Activated CD4-positive, CD25-positive, alpha-beta regulatory T cell (primary cell): ENCODE measurements around the gene HTR3C.

Experiments
- DNase-seq, 4 experiments: peaks; one replicate each; lab custom pipeline; 2025; lab: John Stamatoyannopoulos, UW

Gene HTR3C

DNA sequence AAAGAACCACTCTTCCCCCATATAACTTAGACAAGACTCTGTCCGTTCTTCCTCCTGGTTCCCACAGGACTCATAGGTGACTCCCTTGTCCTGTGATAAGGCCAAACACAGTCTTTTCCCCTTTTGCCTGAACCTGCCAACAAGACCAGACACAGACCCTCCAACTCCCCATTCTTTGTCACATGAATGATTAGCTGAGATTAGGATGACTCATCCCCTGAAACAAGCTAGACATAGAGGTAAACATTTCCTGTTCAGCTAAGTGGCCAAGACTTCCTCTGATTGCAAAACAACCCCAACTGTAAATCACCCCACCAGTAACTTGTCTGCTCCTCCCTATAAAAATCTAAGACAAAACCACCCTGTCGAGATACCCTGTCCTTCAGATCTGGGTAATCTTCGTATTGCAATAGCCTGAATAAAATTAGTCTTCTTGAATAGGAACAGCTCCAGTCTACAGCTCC lies 32.6 kb downstream of the HTR3C start:
- DNase-seq: no peak

DNA sequence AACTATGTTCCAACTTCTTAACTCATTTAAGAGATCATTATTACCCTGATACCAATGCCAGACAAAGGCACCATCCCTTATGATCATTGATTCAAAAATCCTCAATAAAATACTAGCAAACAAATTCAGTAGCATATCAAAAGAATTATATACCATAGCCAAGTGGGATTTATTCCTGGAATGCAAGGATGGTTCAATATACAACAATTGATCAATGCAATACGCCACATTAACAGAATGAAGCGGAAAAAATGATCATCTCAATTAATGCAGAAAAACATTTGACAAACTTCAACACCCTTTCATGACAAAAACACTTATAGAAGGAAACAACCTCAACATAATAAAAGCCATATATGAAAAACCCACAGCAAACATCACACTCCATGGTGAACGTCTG lies 39.4 kb downstream of the HTR3C start:
- no peak for DNase-seq

DNA sequence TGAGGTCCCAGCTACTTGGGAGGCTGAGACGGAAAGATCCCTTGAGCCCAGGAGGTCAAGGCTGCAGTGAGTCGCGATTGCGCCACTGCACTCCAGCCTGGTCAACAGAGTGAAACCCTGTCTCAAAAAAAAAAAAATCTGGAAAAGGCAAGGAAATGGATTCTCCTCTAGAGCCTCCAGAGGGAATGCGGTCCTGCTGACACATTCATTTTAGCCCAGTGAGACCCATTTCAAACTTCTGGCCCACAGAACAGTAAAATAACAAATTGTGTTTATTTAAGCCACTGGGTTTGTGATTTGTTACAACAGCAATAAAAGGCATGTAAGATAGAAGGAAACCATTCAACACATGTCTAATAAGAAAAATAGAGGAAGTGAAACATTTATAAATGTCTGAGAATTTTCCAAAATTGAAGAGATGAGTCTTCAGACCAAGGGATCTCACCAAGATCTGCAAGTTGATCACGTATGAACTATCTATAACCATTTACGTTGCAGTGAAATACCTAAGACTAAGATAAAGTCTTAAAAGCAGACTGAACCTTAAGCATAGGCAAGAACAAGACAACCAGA lies 44.0 kb downstream of the HTR3C start, which contains the start of gene HTR3E:
Gene HTR3E, plus strand, starts transcription at position 254 of the 573 bp plus-strand sequence. CDS start 466 bp downstream, outside the sequence.
- no peak for DNase-seq

DNA sequence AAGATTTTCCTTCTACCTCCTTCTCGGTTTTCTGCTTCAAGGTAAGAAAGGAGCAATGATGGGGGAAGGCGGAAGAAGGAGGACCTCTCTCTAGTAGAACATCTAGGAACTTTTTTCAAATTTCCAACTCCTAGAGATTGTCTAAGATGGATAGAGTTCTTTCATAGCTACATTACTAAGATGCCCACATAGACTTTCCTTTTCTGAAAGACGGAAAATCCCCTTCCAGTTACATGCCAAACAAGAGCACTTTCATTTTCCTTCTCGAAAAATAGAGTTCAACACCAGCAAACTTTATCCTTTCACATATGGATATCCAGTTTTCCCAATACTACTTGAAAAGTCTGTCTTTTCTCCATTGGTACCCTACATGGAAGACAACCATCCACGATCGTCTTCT lies 44.7 kb downstream of the HTR3C start:
- no peak for DNase-seq

DNA sequence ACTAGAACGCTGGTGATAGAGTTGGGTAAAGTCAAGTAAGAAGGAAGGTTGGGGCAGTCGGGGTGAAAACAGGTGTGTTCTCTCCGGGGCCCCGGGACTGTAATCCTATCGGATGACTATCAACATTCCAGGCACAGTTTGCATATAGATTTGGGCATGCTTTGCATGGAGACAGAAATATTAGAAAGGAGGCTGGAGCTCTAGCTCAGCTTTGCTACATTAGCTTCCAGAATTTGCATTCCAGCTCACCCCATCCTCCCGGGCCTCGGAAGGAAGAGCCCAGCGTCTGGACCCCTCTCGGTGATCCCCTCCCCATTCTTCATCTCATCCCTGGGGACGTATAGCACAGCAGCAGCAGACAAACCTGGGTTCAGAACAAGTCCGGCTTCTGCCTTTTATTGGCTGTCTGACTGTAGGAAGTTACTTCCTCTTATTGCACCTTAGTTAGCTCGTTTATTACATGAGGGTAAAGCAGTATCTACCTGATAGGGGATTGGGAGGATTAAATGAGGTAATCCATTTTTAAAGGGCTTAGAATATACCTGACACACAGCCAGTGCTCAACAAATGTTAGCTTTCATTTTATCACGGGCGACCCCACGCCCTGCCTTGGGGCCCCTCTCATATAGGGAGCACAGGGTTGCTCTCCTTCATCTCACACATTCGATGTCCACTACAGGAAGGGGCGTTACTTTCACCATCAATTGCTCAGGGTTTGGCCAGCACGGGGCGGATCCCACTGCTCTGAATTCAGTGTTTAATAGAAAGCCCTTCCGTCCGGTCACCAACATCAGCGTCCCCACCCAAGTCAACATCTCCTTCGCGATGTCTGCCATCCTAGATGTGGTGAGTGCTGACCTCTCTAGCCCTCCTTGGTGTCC lies 47.2 kb downstream of the HTR3C start:
- no peak for DNase-seq
